Measurements from ENCODE around the gene WASF2. TPM values are rescaled to one million over a fixed set of nuclear protein-coding genes. Genes with fewer than 3 reads are reported as not detected.

The WASF2 gene
- total RNA-seq, 1 donor: 33.0 TPM

DNA sequence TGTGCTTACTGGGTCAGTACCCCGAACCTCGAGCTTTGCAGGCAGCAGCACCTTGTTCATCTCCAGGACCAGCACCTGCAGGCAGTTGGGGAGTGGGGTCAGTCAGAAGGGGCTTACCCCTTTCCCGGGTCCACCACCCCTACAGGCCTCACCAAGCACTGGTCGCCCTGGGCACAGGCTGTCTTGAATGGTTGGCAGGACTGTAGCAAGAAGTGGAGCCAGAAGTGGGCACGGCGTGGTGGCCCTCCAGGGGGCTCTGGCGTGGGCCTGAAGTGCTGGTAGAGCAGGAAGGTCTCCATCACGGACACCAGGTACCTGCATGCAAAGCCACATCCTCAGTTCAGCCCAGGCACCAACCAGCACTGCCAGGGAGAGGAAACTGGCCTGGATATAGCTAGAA lies 128.4 kb downstream of the WASF2 start:
- TF ChIP-seq, protein P1, sequence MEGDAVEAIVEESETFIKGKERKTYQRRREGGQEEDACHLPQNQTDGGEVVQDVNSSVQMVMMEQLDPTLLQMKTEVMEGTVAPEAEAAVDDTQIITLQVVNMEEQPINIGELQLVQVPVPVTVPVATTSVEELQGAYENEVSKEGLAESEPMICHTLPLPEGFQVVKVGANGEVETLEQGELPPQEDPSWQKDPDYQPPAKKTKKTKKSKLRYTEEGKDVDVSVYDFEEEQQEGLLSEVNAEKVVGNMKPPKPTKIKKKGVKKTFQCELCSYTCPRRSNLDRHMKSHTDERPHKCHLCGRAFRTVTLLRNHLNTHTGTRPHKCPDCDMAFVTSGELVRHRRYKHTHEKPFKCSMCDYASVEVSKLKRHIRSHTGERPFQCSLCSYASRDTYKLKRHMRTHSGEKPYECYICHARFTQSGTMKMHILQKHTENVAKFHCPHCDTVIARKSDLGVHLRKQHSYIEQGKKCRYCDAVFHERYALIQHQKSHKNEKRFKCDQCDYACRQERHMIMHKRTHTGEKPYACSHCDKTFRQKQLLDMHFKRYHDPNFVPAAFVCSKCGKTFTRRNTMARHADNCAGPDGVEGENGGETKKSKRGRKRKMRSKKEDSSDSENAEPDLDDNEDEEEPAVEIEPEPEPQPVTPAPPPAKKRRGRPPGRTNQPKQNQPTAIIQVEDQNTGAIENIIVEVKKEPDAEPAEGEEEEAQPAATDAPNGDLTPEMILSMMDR (IDR thresholded peaks at IDR 0.05; ENCODE audit: insufficient read depth, low read length): no peak
- no peak overlapping the region for H3K4me3 ChIP-seq (ENCODE audit: low read depth, low read length)
- no peak for DNase-seq (ENCODE audit: low read depth)

DNA sequence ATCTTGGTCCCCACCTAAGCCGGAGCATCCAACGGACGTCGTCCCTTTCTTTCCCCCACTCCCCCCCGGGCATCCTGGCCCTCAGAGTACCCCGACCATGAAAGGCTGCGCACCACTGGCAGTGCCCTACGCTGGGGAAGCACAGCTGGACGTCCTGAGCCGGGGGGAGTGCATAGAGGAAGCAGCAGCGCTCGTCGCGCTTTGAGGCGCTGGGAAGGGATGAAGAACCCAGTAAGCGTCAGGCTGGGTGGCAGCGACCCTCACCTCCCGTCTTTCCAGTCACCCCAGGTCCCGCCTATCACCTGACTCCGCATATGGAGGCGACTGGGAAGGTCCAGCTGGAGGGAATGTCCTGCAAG lies 128.9 kb downstream of the WASF2 start:
- no peak overlapping the region for H3K4me3 ChIP-seq (ENCODE audit: low read depth, low read length)
- TF ChIP-seq, protein P1 (IDR thresholded peaks at IDR 0.05; ENCODE audit: insufficient read depth, low read length): no peak
- no peak for DNase-seq (ENCODE audit: low read depth)

DNA sequence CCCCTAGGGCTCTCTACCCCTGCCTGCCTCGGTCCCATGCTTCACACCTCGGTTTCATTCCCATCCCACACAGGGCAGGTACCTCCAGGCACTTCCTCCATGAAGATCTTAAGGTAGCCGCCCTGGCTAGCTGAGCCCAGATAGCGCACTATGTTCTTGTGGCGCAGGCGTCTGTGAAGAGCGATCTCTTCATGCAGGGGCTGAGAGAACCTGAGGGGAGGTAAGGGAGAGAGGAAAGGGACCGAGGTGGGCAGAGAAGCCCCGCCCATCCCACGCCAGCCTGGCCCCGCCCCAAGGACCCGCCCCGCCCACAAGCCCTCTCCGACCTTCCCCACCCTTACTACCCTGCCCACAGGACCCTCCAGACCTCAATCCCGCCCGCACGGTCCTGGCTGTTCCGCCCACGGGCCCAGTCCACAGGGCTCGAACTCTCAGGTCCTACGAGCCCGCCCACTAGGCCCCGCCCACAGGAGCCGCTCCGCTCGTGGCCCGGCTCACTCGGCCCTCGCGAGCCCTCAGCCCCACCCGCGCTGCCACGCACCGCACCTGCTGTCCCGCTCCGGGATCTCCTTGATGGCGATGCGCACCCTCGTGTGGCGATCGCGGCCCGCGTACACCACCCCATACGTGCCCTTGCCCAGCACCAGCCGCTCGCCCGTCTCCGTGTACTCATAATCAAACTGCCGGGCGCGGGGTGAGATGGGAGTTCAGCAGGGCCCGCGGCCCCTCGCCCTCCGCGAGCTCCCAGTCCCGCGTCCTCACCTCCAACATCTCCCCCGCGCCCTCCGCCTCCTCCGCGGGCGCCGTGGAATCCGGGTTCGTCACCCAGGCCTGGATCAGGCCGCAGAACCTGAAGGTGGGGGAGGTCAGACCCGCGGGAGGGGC lies 129.6 kb downstream of the WASF2 start:
- DNase-seq (ENCODE audit: low read depth): no peak
- no peak overlapping the region for H3K4me3 ChIP-seq (ENCODE audit: low read depth, low read length)
- TF ChIP-seq, protein P1 (IDR thresholded peaks at IDR 0.05; ENCODE audit: insufficient read depth, low read length): no peak

DNA sequence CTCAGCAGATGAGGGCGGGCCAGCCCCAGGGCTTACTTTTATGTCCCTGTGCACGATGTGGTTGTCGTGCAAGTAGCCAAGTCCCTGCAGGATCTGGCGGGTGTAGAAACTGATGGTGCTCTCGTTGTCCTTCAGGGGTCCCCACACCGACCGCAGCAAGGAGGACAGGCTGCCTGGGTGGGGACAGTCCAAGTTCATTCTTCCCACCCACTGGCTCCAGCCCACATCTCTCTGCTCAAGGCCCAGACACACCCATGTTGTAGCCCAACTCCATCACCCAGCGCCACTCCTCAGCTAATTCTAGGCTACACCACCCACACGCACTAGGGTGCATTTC lies 130.2 kb downstream of the WASF2 start:
- TF ChIP-seq, protein P1 (IDR thresholded peaks at IDR 0.05; ENCODE audit: insufficient read depth, low read length): no peak
- no peak for DNase-seq (ENCODE audit: low read depth)
- no peak overlapping the region for H3K4me3 ChIP-seq (ENCODE audit: low read depth, low read length)

DNA sequence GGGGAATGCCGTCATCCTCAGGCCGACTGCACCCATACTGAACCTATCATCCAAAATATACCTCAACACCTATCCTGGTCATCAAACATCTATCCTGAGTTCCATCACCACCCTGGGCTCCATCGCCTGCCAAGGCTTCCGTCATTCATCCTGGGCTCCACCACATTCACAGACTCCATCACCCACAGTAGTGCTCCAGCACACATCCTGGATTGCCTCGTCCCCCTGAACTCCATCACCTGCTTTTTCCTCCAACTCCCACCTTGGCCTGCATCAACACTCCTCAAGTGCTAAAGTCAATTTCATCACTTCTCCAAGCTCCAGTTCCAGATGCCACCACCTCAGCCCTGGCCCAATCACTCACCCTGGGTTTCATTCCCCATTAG lies 131.0 kb downstream of the WASF2 start:
- H3K4me3 ChIP-seq (ENCODE audit: low read depth, low read length): no peak overlapping the region
- DNase-seq (ENCODE audit: low read depth): no peak
- TF ChIP-seq, protein P1 (IDR thresholded peaks at IDR 0.05; ENCODE audit: insufficient read depth, low read length): no peak

DNA sequence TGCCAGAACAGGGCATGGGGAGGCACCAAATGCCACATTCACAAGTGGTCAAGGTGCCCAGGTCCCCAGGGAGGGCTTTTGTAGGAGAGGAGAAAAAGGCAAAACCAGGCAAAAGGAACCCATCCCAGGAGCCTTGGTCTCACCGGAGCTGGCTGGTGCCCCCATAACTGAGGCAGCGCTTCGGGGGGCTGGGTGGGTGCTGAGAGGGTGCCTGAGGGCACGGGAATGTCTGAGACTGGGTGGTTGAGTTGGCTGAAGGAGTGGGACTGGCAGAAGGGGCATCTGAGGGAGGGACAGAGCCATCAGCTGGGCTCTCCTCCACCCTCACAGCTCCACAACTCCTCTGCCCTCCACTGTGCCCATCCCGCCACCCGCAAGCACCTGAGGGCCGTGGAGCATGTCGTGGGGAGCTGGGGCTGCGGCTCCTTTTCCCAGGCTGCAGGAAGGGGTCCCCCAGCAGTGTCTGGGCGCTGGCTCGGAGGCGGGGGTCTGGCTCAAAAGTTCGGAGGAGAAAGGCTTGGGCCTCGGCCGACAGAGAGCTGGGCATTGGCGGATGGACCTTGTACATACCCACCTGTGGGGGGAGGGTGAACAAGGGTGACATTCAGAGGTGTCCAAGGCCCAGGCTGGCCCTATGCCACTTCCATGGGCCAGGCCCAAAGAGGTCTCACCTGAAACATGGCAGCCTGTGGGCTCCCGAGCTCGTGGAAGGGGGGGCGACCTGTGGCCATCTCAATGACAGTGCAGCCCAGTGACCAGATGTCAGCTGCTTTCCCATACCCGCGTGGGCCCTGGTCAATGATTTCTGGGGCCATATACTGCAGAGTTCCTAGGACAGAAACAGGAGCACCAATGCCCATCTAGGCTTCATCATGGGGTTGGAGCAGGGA lies 131.7 kb downstream of the WASF2 start:
- no peak for DNase-seq (ENCODE audit: low read depth)
- no peak overlapping the region for H3K4me3 ChIP-seq (ENCODE audit: low read depth, low read length)
- TF ChIP-seq, protein P1 (IDR thresholded peaks at IDR 0.05; ENCODE audit: insufficient read depth, low read length): no peak
